GM19395 (cell line): ENCODE results near the gene RNF223.
"Not testable (repeated sequence)": the region's sequence is repeated elsewhere in the genome, so short reads cannot be mapped to it uniquely, and the experiment has no call there.

Experiments
- ATAC-seq: cut with Tn5 transposase; IDR thresholded peaks from one replicate; pipeline ENCODE4 v1.9.1; 2021; ENCODE audit warnings: mild to moderate bottlenecking, moderate library complexity; ENCODE audit not compliant: unreplicated experiment

The RNF223 gene

GRCh38 chr1:1088029-1088800 is 14.1 kb upstream of the RNF223 start:
- ATAC-seq: no peak

GRCh38 chr1:1087351-1088028 is 13.4 kb upstream of the RNF223 start:
- no peak for ATAC-seq

GRCh38 chr1:1086911-1087341 is 12.8 kb upstream of the RNF223 start:
- ATAC-seq: no peak

GRCh38 chr1:1085911-1086841 is 12.1 kb upstream of the RNF223 start:
- no peak for ATAC-seq

GRCh38 chr1:1085171-1085841 is 11.2 kb upstream of the RNF223 start:
- ATAC-seq: no peak

- ATAC-seq: no peak
Observed at GRCh38 chr1:1084372-1085170, 10.5 kb upstream of the RNF223 start.

- no peak for ATAC-seq
Observed at GRCh38 chr1:1083416-1084371, 9.6 kb upstream of the RNF223 start.

- no peak for ATAC-seq
Observed at GRCh38 chr1:1082776-1083415, 8.8 kb upstream of the RNF223 start.

- ATAC-seq: no peak
Observed at GRCh38 chr1:1082239-1082775, 8.2 kb upstream of the RNF223 start.

GRCh38 chr1:1081311-1082238 is 7.5 kb upstream of the RNF223 start:
- no peak for ATAC-seq

GRCh38 chr1:1080951-1081310 is 6.8 kb upstream of the RNF223 start:
- no peak for ATAC-seq

GRCh38 chr1:1080122-1080757 is 6.1 kb upstream of the RNF223 start:
- ATAC-seq: no peak

GRCh38 chr1:1079408-1080121 is 5.5 kb upstream of the RNF223 start:
- no peak for ATAC-seq

GRCh38 chr1:1077396-1077795 is 3.3 kb upstream of the RNF223 start:
- ATAC-seq: not testable (repeated sequence)

GRCh38 chr1:1075148-1075935 is 1.2 kb upstream of the RNF223 start:
- no peak for ATAC-seq
